ENCODE data around the gene ZNF653. TPM values are rescaled to one million over a fixed set of nuclear protein-coding genes. Genes with fewer than 3 reads are reported as not detected.
"Not testable (repeated sequence)": the region's sequence is repeated elsewhere in the genome, so short reads cannot be mapped to it uniquely, and the experiment has no call there.

Gene ZNF653
- polyA plus RNA-seq, 3 donors, result 10.4 to 11.2 (median 11.0) TPM

DNA sequence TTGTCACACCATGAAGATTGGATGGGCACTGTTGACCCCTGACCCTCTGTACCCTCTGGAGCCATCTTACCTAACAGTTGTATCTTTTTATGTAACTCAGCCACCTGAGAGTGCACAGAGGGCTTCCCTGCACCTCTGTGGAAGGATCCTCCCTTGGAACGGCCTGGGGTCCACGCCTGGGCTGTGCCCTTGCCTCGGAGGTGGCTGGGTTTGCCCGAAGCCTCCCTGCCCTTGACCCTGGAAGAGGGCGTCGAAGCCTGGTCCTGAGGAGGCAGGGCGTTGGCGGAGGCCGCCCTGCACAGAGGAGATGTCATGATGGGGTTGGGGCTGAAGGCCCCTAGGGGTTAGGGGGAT is 71.0 kb downstream of the ZNF653 start:
- no peak for DNase-seq

DNA sequence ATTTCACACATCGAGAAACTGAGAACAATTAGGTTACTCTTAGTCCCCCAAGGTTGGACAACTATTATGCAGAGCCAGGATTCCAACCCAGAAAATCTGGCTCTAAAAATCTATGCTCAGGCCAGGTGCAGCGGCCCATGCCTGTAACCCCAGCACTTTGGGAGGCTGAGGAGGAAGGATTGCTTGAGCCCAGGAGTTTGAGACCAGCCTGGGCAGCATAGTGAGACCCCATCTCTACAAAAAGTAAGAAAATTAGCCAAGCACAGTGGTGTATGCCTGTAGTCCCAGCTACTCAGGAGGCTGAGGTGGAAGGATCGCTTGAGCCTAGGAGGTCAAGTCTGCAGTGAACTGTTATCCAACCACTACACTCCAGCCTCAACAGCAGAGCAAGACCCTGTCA is 72.1 kb downstream of the ZNF653 start:
- DNase-seq, result not testable (repeated sequence)

Other genes starting within 250 kb of the ZNF653 start
- gene DOCK6, start 243.3 kb downstream of the ZNF653 start, polyA plus RNA-seq (ENCODE audit: insufficient read length in 3 of 3), result 10 to 100 TPM; 49.6 to 69.8 (median 67.7) TPM
- gene TSPAN16, start 209.7 kb downstream of the ZNF653 start, polyA plus RNA-seq (ENCODE audit: insufficient read length in 3 of 3), result not detected
- 10 to 100 TPM; 16.8 to 18.1 (median 17.3) TPM for gene RAB3D, start 166.2 kb downstream of the ZNF653 start, polyA plus RNA-seq (ENCODE audit: insufficient read length in 3 of 3)
- 100 to 1,000 TPM; 144 to 158 (median 156) TPM for gene TMEM205, start 159.6 kb downstream of the ZNF653 start, polyA plus RNA-seq (ENCODE audit: insufficient read length in 3 of 3)
- gene CCDC159, start 159.3 kb downstream of the ZNF653 start, polyA plus RNA-seq (ENCODE audit: insufficient read length in 3 of 3), result 10 to 100 TPM; 25.6 to 38.3 (median 33.2) TPM
- gene PLPPR2, start 150.4 kb downstream of the ZNF653 start, polyA plus RNA-seq (ENCODE audit: insufficient read length in 3 of 3), result 10 to 100 TPM; 13.6 to 16.0 (median 15.9) TPM
- gene SWSAP1, start 131.2 kb downstream of the ZNF653 start, polyA plus RNA-seq (ENCODE audit: insufficient read length in 3 of 3), result 1 to 10 TPM; 3.8 to 4.1 (median 3.8) TPM
- 10 to 100 TPM; 23.7 to 39.3 (median 36.7) TPM for gene EPOR, start 121.5 kb downstream of the ZNF653 start, polyA plus RNA-seq (ENCODE audit: insufficient read length in 3 of 3)
- 100 to 1,000 TPM in 2 of 3 donors, 10 to 100 TPM in 1; 67.6 to 137 (median 119) TPM for gene RGL3, start 86.5 kb downstream of the ZNF653 start, polyA plus RNA-seq (ENCODE audit: insufficient read length in 3 of 3)
- gene ODAD3, start 70.7 kb downstream of the ZNF653 start, polyA plus RNA-seq (ENCODE audit: insufficient read length in 3 of 3), result 1 to 10 TPM; 2.0 to 2.3 (median 2.1) TPM
- gene PRKCSH, start 70.2 kb downstream of the ZNF653 start, polyA plus RNA-seq (ENCODE audit: insufficient read length in 3 of 3), result 100 to 1,000 TPM; 325 to 395 (median 363) TPM
- gene ELAVL3, start 24.8 kb downstream of the ZNF653 start, polyA plus RNA-seq (ENCODE audit: insufficient read length in 3 of 3), result under 1 TPM; 0.12 to 0.47 (median 0.34) TPM
- 10 to 100 TPM; 41.8 to 49.0 (median 46.3) TPM for gene ECSIT, start 23.3 kb upstream of the ZNF653 start, polyA plus RNA-seq (ENCODE audit: insufficient read length in 3 of 3)
- 1 to 10 TPM; 3.3 to 4.7 (median 4.5) TPM for gene CNN1, start 33.0 kb upstream of the ZNF653 start, polyA plus RNA-seq (ENCODE audit: insufficient read length in 3 of 3)
- gene ELOF1, start 53.4 kb upstream of the ZNF653 start, polyA plus RNA-seq (ENCODE audit: insufficient read length in 3 of 3), result 10 to 100 TPM; 54.3 to 58.0 (median 57.1) TPM
- 10 to 100 TPM; 12.8 to 14.9 (median 13.4) TPM for gene ACP5, start 71.8 kb upstream of the ZNF653 start, polyA plus RNA-seq (ENCODE audit: insufficient read length in 3 of 3)
- 10 to 100 TPM; 39.3 to 43.3 (median 40.8) TPM for gene ZNF627, start 91.6 kb upstream of the ZNF653 start, polyA plus RNA-seq (ENCODE audit: insufficient read length in 3 of 3)
- gene ZNF823, start 233.1 kb upstream of the ZNF653 start, polyA plus RNA-seq (ENCODE audit: insufficient read length in 3 of 3), result 10 to 100 TPM; 10.9 to 11.8 (median 11.0) TPM

All from renal pelvis (tissue), 4 donors.